ENCODE results near the gene PAPPA.

The PAPPA gene, protein sequence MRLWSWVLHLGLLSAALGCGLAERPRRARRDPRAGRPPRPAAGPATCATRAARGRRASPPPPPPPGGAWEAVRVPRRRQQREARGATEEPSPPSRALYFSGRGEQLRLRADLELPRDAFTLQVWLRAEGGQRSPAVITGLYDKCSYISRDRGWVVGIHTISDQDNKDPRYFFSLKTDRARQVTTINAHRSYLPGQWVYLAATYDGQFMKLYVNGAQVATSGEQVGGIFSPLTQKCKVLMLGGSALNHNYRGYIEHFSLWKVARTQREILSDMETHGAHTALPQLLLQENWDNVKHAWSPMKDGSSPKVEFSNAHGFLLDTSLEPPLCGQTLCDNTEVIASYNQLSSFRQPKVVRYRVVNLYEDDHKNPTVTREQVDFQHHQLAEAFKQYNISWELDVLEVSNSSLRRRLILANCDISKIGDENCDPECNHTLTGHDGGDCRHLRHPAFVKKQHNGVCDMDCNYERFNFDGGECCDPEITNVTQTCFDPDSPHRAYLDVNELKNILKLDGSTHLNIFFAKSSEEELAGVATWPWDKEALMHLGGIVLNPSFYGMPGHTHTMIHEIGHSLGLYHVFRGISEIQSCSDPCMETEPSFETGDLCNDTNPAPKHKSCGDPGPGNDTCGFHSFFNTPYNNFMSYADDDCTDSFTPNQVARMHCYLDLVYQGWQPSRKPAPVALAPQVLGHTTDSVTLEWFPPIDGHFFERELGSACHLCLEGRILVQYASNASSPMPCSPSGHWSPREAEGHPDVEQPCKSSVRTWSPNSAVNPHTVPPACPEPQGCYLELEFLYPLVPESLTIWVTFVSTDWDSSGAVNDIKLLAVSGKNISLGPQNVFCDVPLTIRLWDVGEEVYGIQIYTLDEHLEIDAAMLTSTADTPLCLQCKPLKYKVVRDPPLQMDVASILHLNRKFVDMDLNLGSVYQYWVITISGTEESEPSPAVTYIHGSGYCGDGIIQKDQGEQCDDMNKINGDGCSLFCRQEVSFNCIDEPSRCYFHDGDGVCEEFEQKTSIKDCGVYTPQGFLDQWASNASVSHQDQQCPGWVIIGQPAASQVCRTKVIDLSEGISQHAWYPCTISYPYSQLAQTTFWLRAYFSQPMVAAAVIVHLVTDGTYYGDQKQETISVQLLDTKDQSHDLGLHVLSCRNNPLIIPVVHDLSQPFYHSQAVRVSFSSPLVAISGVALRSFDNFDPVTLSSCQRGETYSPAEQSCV (N-terminal part only)

DNA sequence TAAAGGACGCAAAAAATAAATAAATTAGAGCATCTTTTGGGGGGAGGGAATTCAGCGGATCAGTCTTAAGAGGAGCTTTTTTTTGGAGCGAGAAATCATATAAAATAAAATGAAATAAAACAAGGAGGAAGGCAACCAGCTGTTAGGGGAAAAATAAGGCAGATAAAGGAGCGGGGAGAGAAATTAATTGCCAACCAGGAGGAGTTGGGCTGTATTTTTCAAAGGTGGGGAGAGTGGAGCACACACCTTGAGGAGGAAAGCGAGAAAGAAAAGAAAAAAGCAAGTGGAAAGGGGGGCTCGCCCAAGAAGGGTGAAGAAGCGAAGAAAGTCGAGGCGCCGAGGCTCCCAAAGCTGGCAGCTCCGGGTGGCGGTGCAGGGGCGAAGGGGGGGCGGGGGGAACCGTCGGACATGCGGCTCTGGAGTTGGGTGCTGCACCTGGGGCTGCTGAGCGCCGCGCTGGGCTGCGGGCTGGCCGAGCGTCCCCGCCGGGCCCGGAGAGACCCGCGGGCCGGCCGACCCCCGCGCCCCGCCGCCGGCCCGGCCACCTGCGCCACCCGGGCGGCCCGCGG lies at the start of gene PAPPA:
Gene PAPPA, plus strand, starts transcription at position 27 of the 569 bp plus-strand sequence. Its CDS starts 382 bp downstream, at position 409.
- no peak for FAIRE-seq

DNA sequence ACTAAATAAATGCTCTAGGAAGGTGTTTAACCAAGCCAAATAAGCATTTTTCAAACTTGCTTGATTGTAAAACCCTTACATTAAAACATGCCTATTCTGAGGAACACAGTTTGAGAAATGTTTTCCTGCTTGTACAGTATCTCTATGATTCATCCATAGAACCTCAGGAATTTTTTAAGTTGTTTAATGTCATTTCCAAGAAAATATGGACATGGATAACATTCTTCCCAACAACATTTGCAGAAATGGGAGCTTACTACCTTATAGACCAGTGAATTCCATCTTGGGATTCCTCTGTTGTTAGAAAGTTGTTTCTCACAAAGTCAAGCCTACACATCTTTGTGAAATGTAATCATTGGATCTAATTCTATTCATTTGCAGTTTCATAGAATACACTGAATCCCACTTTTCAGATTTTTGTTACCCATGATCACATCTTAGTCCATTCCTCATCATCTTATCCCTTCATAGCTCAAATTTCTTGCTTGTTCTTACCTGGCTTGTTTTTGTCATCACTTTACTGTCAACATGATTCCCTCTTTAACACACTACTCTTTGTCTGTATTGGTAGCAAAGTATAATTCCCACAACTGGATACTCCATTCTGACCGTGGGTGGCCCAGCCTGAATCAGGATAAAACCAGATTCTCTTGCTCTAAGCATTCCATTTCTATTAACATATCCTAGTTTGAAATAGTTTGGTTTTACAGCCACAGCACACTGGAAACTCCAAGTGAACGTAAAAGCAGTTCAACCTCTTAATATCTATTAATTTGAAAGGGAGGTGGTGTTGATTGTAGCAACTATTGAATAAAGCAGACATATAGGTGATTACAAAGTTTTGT lies 49.4 kb upstream of the PAPPA start:
- no peak for FAIRE-seq

DNA sequence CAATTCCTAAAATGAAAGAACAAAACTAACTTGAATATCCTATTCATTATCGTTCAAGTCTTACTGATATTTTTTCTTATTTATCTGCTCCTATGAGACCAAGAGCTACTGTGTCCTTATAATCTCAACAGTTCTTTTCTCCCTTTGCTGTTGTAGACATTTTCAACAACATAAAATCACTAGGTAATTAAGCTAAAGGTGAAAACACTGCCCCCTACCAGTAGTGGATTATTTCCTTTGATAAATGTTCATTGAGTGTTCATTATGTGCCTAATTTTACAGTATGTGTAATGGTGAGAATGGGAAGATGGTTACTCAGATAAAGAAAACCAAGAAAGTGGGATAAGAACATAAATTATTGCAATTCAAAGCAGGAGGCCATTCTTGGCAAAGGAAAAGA lies 41.4 kb upstream of the PAPPA start:
- no peak for FAIRE-seq

DNA sequence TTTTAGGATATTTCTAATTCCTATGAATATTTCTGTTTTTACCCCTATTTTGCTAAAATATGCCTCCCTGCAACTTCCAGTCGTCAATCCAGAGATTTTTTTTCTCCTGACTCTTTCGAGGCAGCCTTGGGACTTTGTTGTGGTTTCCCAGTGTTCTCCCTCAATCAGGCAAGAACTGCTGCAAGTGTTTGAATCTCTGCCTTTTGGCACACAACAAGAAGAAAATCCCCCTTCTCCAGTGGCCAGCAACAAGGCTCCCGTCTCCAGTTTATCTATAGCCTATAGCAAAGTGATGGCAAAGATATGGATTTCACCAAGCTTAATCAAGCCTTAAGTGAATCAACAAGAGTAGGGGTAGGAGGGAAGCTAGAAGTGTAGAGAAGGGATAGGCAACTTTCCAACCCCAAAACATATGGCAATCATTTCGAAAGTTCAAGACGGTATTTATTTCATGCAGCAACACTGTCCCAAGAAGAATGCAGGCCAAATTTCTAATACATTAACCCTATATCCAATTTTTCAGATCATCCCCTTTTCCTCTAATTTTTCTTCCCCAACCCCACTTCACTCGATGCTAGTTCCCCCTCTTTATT lies 37.7 kb upstream of the PAPPA start:
- no peak for FAIRE-seq

DNA sequence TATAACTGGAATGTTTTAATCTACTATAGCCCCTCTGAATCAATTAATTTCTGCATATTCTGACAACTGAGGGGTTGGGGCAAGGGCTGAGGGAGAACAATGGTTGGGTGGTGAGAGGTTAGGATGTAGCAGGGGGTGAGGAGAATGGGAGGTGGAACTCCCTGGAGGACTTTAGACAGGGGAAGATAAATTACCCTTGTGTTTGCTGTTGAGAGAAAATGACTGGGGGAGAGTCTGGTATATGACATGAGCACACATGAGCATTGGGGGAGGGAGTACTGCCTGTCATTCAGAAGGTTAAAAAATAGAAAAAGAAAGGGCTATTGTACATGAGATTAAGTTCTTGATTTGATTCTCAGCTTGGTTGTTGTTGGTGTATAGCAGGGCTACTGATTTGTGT lies 37.2 kb upstream of the PAPPA start:
- no peak for FAIRE-seq

DNA sequence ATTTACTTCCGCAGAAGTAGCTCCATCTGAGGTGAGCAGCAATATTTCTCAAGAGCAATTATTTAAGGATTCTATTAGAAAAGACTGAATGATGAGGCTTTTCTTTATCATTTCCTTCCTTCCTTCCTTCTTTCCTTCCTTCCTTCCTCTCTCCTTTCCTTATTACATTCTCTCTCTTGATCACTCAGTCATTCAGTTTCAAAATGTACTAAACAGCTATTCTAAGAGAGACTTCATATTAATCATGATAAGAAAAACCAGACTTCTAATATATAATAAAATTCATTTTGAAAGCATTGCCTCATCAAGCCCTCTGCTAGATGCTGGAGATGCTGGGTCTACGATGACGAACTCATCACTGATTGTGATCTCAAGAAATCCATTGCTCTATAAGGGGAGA lies 30.4 kb upstream of the PAPPA start:
- no peak for FAIRE-seq

DNA sequence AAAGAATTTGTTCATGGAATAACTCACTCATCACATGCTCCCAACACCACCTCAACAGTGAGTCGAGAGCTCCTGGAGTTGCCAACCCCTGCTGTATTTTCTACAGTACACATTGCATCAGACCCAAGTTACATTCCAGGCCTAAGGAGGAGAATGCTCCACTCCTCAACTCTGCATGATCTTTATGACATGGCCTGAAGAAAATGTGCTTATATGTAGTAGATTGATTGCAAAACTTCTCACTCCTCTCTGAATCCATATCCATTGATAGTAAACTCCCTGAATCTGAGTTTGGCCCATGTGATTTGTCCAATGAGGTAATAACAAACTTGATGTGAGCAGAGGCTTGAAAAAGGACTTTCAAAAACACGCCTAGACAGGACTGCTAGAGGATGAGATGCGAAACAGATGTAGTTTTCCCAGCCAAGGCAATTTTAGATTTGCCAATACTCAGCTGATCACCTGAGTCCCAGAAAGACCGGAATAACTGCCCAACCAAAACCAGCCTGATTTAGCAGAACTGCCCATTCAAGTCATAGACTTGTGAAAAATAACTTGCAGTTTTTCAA lies 29.0 kb upstream of the PAPPA start:
- FAIRE-seq: no peak

DNA sequence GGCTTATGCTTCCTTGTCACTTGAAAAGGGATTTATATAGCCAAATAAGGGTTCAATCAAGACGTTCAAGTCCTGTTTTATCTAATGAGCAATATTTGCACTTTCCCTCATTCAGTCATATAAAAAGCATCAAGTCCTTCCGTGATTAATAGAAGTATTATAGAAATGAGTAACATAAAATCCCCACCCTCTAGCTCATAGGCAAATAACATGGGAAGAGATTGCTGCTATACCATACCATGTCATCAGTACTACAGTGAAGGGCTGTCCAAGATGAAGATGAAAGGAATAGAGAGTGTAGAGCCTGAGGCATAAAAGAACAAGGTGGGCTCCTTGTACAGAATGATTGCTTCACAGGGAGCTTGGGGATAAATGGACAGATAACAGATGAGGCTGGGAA lies 20.4 kb upstream of the PAPPA start:
- no peak for FAIRE-seq

DNA sequence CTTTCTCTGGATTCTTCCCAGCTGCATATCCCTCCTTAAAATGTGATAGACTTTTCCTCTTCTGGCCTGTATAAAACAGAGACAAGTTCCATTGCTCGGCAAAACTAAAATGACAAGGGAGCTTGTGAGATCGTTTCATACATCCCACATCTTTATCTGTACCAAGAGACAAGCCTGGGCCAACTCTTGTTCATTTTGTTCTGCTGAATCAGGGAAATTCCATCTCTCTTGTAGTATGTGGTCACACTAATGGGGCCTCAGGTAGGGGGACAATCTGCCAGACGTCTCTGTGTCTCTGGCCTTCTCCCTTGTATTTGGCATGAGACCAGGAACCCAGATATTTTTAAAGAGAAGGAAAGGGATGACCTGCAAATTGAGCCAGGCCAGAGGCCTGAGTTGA lies 18.6 kb upstream of the PAPPA start:
- no peak for FAIRE-seq

DNA sequence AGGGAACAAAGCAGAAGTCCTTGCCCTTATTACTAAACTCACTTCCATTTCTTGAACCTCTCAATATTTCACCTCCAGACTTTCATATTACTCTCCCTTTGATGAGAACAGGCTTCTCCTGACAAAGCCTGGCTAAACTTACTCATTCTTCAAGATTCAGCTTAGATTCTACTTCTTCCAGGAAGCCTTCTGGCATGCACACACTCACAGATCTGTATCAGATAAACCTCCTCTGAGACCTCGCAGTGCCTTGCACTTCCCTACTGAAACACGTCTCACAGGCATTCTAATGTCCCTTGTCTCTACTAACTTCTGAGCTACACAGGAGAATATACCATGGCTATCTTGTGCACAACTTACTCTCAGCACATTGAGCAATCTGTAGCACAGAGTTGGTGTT lies 16.6 kb upstream of the PAPPA start:
- FAIRE-seq: no peak

DNA sequence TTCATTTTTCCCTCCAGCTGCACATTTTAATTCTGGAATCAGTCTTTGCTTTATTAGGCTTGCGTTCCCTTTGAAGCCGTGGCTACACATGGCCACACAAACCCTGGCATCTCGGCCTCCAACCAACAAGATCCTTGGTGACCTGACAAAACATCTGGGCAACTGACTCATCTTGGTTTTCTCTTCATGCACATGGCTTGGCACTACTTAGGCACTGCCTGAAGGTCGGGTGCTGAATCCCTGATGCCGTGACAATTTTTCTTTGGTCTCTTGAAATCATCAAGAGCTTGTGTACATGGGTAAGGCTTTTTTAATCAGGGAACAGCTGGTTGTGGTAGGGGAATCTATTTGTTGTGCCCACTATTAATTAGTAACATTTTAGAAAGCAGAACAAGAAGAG lies 16.0 kb upstream of the PAPPA start:
- FAIRE-seq: no peak

DNA sequence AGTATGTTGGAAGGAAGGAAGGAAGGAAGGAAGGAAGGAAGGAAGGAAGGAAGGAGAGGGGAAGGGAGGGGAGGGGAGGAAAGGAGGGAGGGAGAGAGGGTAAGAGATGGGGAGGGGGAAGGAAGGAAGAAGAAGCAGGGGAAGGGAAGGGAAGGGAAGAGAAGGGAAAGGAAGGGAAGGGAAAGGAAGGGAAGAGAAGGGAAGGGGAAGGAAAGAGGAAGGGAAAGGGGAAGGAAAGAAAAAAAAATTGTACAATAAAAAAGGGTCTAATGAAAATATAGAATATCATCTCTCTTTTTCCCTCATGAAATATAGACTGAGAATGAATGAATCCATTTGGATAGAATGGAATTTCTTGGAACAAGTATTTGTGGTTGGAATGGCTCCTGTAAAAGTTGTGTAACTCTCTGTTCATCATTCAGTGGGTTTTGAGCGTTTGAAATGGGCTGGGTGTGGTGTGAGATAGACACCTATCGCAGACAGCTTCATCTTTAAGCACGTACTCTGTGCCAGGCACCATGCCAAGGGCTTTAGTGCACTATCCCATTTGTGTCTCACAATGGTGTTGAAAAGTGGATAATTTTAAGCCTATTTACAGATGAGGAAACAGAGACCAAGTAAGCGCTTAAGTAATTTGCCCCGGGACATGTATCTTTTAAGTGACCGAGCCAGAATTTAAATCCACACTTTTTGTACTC lies 11.6 kb upstream of the PAPPA start:
- FAIRE-seq: no peak

DNA sequence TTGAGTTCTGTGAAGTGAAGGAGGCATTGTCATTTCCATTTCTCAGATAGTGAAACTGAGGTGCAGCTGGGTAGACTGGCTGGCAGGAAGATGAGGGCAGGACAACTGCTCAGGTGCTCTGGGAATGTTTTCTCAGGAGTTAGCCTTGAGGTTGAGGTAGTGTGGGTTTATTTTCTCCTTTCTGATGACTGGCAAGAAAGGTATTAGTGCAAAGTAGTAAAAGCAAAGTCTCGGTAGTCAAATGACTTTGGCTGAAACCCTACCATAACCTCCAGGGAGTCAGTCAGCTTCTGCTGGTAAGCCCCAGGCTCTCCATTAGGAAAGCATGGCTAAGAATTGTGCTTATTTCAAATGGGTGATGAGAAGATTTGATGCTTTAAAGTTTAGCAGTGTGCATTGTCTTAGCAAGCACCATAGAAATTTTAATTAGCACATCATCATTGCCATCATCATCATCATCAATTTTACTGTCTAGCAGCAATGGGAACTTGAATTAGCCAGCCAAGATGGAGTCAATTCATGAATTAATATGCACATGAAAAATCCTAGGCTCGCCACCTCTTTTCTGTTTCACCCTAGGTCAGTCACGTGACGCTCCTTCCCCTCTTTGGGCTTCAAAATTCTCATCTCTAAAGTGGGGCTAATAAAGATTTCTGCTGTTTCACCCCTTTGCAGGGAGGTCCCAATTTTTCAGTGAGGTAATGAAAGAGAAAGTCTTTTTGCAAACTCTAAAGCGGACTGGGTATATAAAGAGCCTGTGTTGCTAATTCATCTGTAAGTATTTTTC lies 10.7 kb upstream of the PAPPA start:
- no peak for FAIRE-seq

DNA sequence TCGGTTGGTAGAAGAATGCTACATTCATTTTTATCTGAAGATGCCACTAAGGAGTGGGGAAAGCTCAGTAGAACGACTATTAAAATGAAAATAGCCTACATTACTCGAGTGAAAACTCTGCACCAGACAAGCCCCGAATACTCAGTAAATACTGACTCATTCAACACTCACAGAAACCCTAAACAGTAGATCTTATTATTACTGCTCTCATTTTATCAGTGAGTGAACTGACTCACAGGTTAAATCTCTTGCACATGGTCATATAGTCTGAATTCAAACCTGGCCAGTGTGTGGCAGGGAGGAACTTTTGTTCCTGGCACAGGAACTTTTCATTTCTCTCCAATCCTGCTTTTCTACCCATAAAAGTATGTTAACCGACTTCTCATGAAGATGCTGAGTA lies 9.6 kb upstream of the PAPPA start:
- no peak for FAIRE-seq

DNA sequence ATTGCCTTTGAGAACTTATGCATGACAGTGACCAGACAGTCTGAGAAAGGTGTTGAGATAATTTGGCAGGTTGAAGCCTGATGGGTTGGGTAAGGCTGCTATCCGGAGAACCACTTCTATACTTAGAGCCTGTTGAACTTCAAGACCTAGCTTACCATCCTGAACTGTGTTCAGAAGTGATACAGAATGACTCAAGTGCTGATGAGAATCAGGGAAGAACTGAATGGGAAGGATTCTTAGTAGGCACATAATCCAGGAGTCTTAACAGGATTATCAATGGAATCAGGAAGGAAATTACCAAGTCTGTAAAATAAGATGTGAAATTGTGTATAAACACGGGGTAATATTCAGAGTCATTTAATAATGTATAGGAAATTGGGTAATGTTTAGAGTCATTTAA lies 9.0 kb upstream of the PAPPA start:
- no peak for FAIRE-seq

DNA sequence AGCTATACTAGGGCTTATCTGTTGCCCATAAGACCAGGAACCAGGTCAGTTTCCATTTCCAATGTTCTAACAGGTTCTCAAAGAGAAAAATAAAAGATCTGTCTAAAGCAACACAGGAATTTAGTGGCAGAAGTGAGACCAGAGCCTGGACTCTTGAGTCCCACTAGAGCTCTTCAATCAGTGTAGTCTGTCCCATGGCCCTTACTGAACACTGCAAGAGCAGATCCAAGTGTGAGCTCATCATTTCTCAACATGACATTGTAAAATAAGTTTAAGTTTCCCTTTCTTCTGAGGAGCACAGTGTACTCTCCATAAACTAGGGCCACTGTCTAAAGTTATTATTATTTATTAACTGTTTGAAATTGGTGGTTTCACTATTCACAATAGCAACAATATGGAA lies 8.6 kb upstream of the PAPPA start:
- no peak for FAIRE-seq

DNA sequence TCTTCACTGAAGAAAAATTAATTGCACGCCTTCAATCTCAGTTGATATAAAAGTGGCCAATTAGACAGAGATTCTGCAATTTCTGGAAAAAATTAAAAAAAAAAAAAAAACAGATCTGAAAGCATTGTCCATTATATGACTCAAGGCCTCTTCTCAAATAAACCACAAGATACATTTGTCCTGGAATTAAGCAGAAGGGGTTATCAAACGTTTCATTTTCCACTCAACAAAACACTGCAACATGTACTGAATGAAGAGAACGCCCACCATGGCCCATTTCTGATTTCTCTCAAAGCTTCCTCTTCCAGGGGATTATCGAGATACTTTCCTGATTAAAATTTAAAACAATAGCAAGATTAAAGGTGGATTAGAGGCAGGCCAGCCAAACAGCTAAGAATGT lies 5.8 kb upstream of the PAPPA start:
- FAIRE-seq: no peak

DNA sequence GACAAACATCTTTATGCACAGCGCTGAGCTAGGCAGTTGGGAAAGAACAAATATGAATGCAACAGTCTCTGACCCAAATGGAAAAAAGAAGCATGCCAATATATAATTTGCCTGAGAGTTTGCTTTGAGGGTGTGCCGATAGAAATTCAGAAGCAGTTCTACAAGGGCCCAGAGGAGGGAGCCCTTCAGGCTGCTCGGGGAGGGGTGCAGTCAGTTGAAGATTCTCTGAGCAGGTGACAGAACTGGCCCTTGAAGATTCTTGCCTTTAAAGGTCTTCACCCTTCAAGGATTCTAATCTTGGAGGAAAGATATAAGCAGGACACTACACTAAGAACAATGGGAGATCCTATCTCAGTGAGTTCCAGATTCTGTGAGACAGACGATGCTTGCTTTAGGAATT lies 3.7 kb upstream of the PAPPA start:
- no peak for FAIRE-seq

DNA sequence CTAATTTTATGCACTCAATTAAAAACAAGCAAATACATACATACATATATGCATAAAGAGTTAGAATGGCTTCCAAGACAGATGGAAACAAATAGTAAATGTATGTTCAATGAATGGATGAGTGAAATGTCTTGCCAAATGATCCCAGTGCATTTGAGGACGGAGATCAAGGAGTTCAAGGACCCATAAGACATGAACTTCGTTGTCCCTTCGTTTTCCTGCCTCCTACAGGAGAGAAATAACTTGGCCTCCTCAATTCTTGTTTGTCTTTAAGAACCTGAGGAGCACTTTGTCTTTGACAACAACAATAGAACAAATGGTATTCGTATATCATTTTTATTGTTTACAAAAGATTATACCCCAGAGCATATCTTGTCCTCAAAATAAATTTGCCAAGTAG lies 2.4 kb upstream of the PAPPA start:
- no peak for FAIRE-seq

DNA sequence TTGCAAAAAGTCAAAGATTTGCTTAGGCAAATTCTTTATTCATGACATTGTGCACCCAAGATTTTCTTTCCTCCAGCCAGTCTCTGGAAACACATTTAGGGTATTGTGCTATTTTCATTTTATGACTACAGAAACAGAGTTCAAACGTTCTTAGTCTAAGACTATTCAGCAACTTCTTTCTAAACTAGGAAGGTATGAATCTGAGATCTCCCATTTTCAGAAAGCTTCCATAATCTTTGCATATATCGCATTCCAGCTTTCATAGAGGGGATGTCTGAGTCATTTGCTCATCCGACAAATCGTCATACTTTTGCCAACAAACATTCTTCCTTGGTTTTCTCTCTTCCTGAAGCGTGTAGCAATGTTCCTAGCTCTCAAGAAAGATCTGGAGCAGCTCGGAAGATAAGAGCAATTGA lies 1.6 kb upstream of the PAPPA start:
- FAIRE-seq: no peak
